ENCODE results near the gene BIRC7. TPM values are rescaled to one million over a fixed set of nuclear protein-coding genes. Genes with fewer than 3 reads are reported as not detected.
"Not testable (repeated sequence)": the region's sequence is repeated elsewhere in the genome, so short reads cannot be mapped to it uniquely, and the experiment has no call there.

Gene BIRC7
- total RNA-seq, 2 donors from 2014 or later: 0.61 TPM; not detected in 1

- Mint-ChIP-seq H3K9me3 (no peaks in the 10 kb centered on the region), H3K4me3 (no peak overlapping the region), H3K27ac (no peak overlapping the region), H3K36me3 (ENCODE audit: low read depth) (no peaks in the 10 kb centered on the region), H3K27me3 (peaks cover 6% of the 10 kb centered on the region), H3K4me1 (no peaks in the 10 kb centered on the region)
- ATAC-seq (replicated peaks): no peak
These were observed 7.0 kb downstream of the BIRC7 start for GRCh38 chr20:63242736-63243135.

GRCh38 chr20:63243604-63244247 lies 8.0 kb downstream of the BIRC7 start:
- ATAC-seq (replicated peaks): no peak

GRCh38 chr20:63244468-63244867 lies 8.8 kb downstream of the BIRC7 start:
- no peaks in the 10 kb centered on the region for H3K4me1 Mint-ChIP-seq
- no peak for ATAC-seq (replicated peaks)
- no peak overlapping the region for H3K4me3 Mint-ChIP-seq
- H3K27ac Mint-ChIP-seq: no peak overlapping the region
- H3K9me3 Mint-ChIP-seq: no peaks in the 10 kb centered on the region
- no peaks in the 10 kb centered on the region for H3K36me3 Mint-ChIP-seq (ENCODE audit: low read depth)
- peaks cover 14% of the 10 kb centered on the region for H3K27me3 Mint-ChIP-seq

More at GRCh38 chr20:63243604-63244247, 8.0 kb downstream of the BIRC7 start:
- Mint-ChIP-seq H3K27me3 (peaks cover 11% of the 10 kb centered on the region), H3K36me3 (ENCODE audit: low read depth) (no peaks in the 10 kb centered on the region), H3K9me3 (no peaks in the 10 kb centered on the region), H3K4me1 (no peaks in the 10 kb centered on the region), H3K27ac (no peak overlapping the region), H3K4me3 (no peak overlapping the region)

- Mint-ChIP-seq H3K36me3 (ENCODE audit: low read depth) (no peaks in the 10 kb centered on the region), H3K27me3 (peaks cover 18% of the 10 kb centered on the region), H3K4me1 (no peaks in the 10 kb centered on the region), H3K9me3 (no peaks in the 10 kb centered on the region), H3K27ac (no peak overlapping the region), H3K4me3 (no peak overlapping the region)
- no peak for ATAC-seq (replicated peaks)
These were observed 11.0 kb downstream of the BIRC7 start for GRCh38 chr20:63246490-63247288.

DNA sequence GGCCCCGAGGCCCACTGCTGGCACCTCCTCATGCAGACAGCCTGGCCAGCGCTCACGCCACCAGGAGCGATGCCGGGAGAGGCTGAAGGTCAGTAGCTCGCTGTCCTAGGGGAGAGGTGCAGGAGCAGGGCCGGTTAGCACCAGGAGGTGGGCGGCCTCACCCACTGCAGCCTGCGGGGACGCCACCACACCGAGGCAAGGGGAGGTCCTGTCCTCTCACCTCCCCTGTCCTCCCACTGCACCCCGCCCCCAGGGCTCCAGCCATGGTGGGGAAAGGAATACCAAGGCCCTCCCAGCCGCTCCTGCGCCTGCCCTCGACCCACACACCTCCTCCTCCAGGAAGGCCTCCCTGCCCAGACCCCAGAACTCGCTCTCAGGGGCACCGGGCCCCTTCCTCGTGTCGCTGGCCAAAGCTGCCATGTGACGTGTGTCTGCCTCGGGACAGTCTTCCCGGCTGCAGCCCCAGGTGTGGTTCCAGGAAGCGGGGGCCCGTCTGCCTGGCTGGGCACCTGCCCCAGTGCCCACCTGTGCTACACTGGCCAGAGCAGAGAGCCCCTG lies 12.0 kb downstream of the BIRC7 start:
- peaks cover 23% of the 10 kb centered on the region for H3K27me3 Mint-ChIP-seq
- H3K4me1 Mint-ChIP-seq: no peaks in the 10 kb centered on the region
- no peak for ATAC-seq (replicated peaks)
- no peak overlapping the region for H3K4me3 Mint-ChIP-seq
- no peak overlapping the region for H3K27ac Mint-ChIP-seq
- no peaks in the 10 kb centered on the region for H3K36me3 Mint-ChIP-seq (ENCODE audit: low read depth)
- no peaks in the 10 kb centered on the region for H3K9me3 Mint-ChIP-seq

DNA sequence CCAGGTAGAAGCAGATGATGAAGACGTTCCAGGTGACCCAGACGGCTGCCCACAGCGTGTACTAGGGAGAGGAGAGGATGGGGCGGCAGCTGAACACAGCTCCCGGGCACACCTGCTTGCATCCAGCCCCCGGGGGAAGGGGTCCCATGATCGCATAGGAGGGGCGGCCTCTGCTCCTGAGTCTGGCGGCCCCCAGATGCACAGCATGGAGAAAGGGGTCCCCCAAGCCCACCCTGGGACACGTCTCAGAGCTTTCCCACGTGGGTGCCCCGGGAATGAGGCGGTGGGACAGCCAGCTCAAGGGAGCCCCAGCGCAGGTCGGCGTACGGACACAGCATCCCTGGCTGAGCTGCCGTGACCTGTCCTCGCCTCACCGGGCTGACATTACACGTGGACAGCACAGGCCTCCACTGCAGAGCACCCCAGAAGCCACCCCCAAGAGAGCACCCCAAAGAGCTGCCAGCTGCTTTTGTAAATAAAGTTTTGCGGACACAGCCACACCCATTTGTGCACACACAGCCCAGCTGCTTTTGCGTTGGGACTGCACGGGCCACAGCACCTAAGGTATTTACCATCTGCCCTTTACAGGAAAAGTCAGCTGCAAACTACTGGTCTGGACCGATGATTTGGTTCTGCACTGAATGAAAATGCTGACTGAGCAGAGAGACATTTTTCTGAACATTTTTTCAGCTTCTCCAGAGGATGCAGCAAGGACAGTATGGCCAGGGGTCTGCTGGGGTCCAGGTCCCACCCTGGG lies 13.3 kb downstream of the BIRC7 start:
- H3K9me3 Mint-ChIP-seq: no peaks in the 10 kb centered on the region
- H3K36me3 Mint-ChIP-seq (ENCODE audit: low read depth): no peaks in the 10 kb centered on the region
- peaks cover 28% of the 10 kb centered on the region for H3K27me3 Mint-ChIP-seq
- H3K27ac Mint-ChIP-seq: no peak overlapping the region
- H3K4me3 Mint-ChIP-seq: no peak overlapping the region
- no peaks in the 10 kb centered on the region for H3K4me1 Mint-ChIP-seq
- no peak for ATAC-seq (replicated peaks)

GRCh38 chr20:63249891-63250290 lies 14.2 kb downstream of the BIRC7 start:
- Mint-ChIP-seq H3K27ac (no peak overlapping the region), H3K4me1 (no peaks in the 10 kb centered on the region), H3K4me3 (no peak overlapping the region), H3K27me3 (peaks cover 28% of the 10 kb centered on the region), H3K9me3 (no peaks in the 10 kb centered on the region), H3K36me3 (ENCODE audit: low read depth) (no peaks in the 10 kb centered on the region)
- ATAC-seq (replicated peaks): no peak

- H3K4me3 Mint-ChIP-seq; H3K9me3 Mint-ChIP-seq; ATAC-seq (replicated peaks); H3K36me3 Mint-ChIP-seq (ENCODE audit: low read depth); H3K27ac Mint-ChIP-seq; H3K4me1 Mint-ChIP-seq: not testable (repeated sequence)
- peaks cover 30% of the 10 kb centered on the region for H3K27me3 Mint-ChIP-seq
These were observed 15.6 kb downstream of the BIRC7 start for GRCh38 chr20:63251350-63251749.

- no peak overlapping the region for H3K4me3 Mint-ChIP-seq
- peaks cover 6% of the 10 kb centered on the region for H3K4me1 Mint-ChIP-seq
- no peaks in the 10 kb centered on the region for H3K36me3 Mint-ChIP-seq (ENCODE audit: low read depth)
- no peak for ATAC-seq (replicated peaks)
- peaks cover 40% of the 10 kb centered on the region for H3K27me3 Mint-ChIP-seq
- no peak overlapping the region for H3K27ac Mint-ChIP-seq
- no peaks in the 10 kb centered on the region for H3K9me3 Mint-ChIP-seq
These were observed 16.6 kb downstream of the BIRC7 start for GRCh38 chr20:63252284-63252711.

DNA sequence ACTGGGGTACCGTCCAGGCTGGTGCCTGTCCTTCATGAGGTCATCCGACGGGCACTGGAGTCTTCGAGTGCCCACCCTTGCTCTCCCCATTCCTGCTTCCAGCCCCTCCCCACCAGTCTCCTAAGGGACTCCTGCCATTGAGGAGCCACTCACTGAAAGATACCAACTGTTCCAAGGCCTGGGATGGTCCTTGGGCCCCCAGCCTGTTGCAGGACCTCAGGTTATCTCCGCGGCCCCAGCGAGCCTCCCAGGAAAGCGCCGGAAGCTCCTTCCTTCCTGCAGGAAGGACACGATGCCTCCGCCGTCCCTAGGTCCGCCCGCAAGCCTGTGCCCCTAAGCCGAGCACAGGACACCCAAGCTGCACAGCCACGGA lies 17.3 kb downstream of the BIRC7 start:
- no peak for ATAC-seq (replicated peaks)
- H3K4me1 Mint-ChIP-seq: peaks cover 6% of the 10 kb centered on the region
- H3K27ac Mint-ChIP-seq: no peak overlapping the region
- H3K4me3 Mint-ChIP-seq: no peak overlapping the region
- no peaks in the 10 kb centered on the region for H3K36me3 Mint-ChIP-seq (ENCODE audit: low read depth)
- H3K9me3 Mint-ChIP-seq: no peaks in the 10 kb centered on the region
- H3K27me3 Mint-ChIP-seq: peaks cover 43% of the 10 kb centered on the region

- ATAC-seq (replicated peaks): no peak
- Mint-ChIP-seq H3K27ac (no peak overlapping the region), H3K27me3 (peaks cover 40% of the 10 kb centered on the region), H3K4me1 (peaks cover 6% of the 10 kb centered on the region), H3K4me3 (no peak overlapping the region), H3K36me3 (ENCODE audit: low read depth) (no peaks in the 10 kb centered on the region), H3K9me3 (no peaks in the 10 kb centered on the region)
These were observed 17.9 kb downstream of the BIRC7 start for GRCh38 chr20:63253438-63254231.

GRCh38 chr20:63254232-63254605 lies 18.5 kb downstream of the BIRC7 start, which contains the start of gene NKAIN4:
TSS of gene NKAIN4 (minus strand) at chr20:63254463. CDS start at chr20:63254450, 13 bp downstream.
- Mint-ChIP-seq H3K27ac (no peak within 1 kb of the TSS), H3K36me3 (ENCODE audit: low read depth) (no peaks in the 10 kb centered on the region), H3K4me1 (peaks cover 6% of the 10 kb centered on the region), H3K9me3 (no peaks in the 10 kb centered on the region), H3K4me3 (no peak within 1 kb of the TSS), H3K27me3 (peaks cover 37% of the 10 kb centered on the region)
- no peak for ATAC-seq (replicated peaks)

DNA sequence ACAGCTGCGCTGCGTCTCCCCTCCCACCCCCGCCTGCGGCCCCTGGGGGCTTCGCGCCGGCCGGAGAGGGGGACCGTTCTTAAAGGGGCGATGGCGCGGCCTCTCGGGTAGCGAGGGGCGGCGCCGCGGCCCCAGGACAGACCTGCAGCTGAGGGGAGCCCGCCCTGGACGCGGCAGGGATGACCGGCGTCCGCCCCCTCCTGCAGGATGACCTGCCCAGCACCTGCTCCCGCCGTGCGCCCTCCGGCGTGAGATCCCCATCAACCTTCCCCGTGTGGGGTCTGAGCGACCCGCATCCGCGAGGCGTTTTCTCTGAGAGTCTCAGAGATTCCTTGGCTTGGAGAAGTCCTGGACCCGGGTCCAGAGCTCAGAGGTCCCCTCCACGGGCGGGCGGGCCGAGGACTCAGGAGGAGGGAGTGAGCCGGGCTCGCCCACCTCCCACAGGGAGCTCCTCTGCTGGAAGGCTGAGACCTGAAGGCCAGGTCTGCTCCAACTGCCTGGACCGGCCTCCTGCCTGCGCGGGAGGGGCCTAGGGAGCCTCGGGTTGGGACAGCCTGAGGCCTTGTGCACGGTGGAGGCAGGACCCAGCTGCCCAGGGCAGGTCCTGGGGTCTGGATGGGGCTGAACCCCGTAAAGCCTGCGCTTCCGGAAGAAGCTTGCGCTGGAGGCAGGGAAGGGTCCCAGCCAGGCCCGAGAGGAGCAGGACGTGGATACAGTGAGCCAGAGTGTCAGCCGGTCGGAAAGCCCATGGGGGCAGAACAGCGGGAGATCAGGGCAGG lies 19.1 kb downstream of the BIRC7 start:
- no peak overlapping the region for H3K4me3 Mint-ChIP-seq
- ATAC-seq (replicated peaks): no peak
- no peaks in the 10 kb centered on the region for H3K9me3 Mint-ChIP-seq
- H3K27me3 Mint-ChIP-seq: peaks cover 39% of the 10 kb centered on the region
- no peaks in the 10 kb centered on the region for H3K36me3 Mint-ChIP-seq (ENCODE audit: low read depth)
- no peak overlapping the region for H3K27ac Mint-ChIP-seq
- peaks cover 6% of the 10 kb centered on the region for H3K4me1 Mint-ChIP-seq

Measured in activated T-helper 17 cell treated with anti-CD3 and anti-CD28 coated beads, Interleukin-2, amount 50 U/mL, for 72 hours (primary cell).